ENCODE results near the gene MPC1.

The MPC1 gene

GRCh38 chr6:166335378-166336302, 47.1 kb downstream of the MPC1 start:
- no peaks in the 10 kb centered on the region for H3K4me1 ChIP-seq (ENCODE audit: control insufficient read depth, insufficient read depth, low read length)
- H3K4me3 ChIP-seq (ENCODE audit: low read length): no peak overlapping the region
- no peak overlapping the region for H3K27ac ChIP-seq (ENCODE audit: low read length)
- DNase-seq (ENCODE audit: low read depth, low spot score): no peak
- WGBS (ENCODE audit: insufficient coverage, insufficient read length): no CpG with 5 or more reads among the region's 11 CpGs
- H3K9me3 ChIP-seq (ENCODE audit: control insufficient read depth, insufficient read depth, low read length): no peaks in the 10 kb centered on the region
- H3K36me3 ChIP-seq (ENCODE audit: control insufficient read depth, insufficient read depth, low read length): peaks cover 3% of the 10 kb centered on the region; the same call in 1 of the 2 replicates
- H3K27me3 ChIP-seq (ENCODE audit: control insufficient read depth, insufficient read depth, low read length): no peaks in the 10 kb centered on the region

- H3K27ac ChIP-seq (ENCODE audit: low read length): no peak overlapping the region
- DNase-seq (ENCODE audit: low read depth, low spot score): no peak
- no peaks in the 10 kb centered on the region for H3K9me3 ChIP-seq (ENCODE audit: control insufficient read depth, insufficient read depth, low read length)
- no peaks in the 10 kb centered on the region for H3K27me3 ChIP-seq (ENCODE audit: control insufficient read depth, insufficient read depth, low read length)
- H3K4me3 ChIP-seq (ENCODE audit: low read length): no peak overlapping the region
- no peaks in the 10 kb centered on the region for H3K4me1 ChIP-seq (ENCODE audit: control insufficient read depth, insufficient read depth, low read length)
- H3K36me3 ChIP-seq (ENCODE audit: control insufficient read depth, insufficient read depth, low read length): peaks cover 3% of the 10 kb centered on the region; the same call in 1 of the 2 replicates
- no CpG with 5 or more reads among the region's 8 CpGs for WGBS (ENCODE audit: insufficient coverage, insufficient read length)
These were observed 47.9 kb downstream of the MPC1 start for GRCh38 chr6:166334878-166335277.

DNA sequence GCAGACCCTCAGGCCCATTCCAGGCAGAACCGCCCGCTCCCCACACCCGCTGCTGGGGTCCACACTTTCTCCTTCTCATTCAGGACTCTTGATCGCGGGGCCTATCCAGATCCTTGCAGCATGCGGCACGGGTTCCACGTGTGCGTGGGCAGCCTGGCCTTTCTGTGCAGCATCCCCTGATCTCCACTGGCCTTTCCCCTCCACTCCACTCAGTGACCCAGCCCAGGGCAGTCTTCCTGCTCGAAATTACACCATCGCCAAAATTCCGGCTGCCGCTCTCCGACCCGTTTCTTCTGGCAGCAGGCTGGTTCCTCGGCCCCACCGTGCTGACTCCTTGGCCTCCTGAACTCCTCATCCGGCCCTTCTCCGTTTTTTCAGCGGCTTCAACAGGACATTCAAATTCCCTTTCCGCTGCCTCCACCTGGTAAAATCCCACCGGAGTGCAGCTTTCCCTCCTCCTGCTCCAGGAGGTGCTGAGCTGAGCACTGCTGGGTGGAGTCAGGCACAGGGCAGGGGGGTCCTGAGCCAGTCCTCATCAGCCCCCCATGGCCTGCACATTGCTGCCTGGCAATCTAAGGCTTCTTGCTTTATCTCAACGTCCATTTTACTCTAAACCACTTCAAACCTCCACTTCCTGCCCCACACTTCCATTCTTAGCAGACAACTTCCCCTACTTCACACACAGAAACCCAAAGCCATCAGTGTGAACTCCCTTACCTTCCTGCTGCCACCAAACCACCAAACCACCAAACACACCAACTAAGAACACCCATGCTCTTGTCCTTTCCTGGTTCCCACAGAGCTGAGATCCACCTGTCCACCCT, 49.4 kb downstream of the MPC1 start:
- no CpG with 5 or more reads among the region's 23 CpGs for WGBS (ENCODE audit: insufficient coverage, insufficient read length)
- Histone ChIP-seq H3K27me3 (ENCODE audit: control insufficient read depth, insufficient read depth, low read length) (no peaks in the 10 kb centered on the region), H3K9me3 (ENCODE audit: control insufficient read depth, insufficient read depth, low read length) (no peaks in the 10 kb centered on the region), H3K27ac (ENCODE audit: low read length) (no peak overlapping the region), H3K36me3 (ENCODE audit: control insufficient read depth, insufficient read depth, low read length) (peaks cover 3% of the 10 kb centered on the region; the same call in 1 of the 2 replicates), H3K4me3 (ENCODE audit: low read length) (no peak overlapping the region), H3K4me1 (ENCODE audit: control insufficient read depth, insufficient read depth, low read length) (no peaks in the 10 kb centered on the region)
- DNase-seq (ENCODE audit: low read depth, low spot score): no peak

- no CpG with 5 or more reads among the region's 13 CpGs for WGBS (ENCODE audit: insufficient coverage, insufficient read length)
- H3K4me1 ChIP-seq (ENCODE audit: control insufficient read depth, insufficient read depth, low read length): no peaks in the 10 kb centered on the region
- H3K27me3 ChIP-seq (ENCODE audit: control insufficient read depth, insufficient read depth, low read length): no peaks in the 10 kb centered on the region
- no peak for DNase-seq (ENCODE audit: low read depth, low spot score)
- H3K27ac ChIP-seq (ENCODE audit: low read length): no peak overlapping the region
- H3K4me3 ChIP-seq (ENCODE audit: low read length): no peak overlapping the region
- no peaks in the 10 kb centered on the region for H3K9me3 ChIP-seq (ENCODE audit: control insufficient read depth, insufficient read depth, low read length)
- H3K36me3 ChIP-seq (ENCODE audit: control insufficient read depth, insufficient read depth, low read length): no peaks in the 10 kb centered on the region
These were observed 51.0 kb downstream of the MPC1 start for GRCh38 chr6:166331503-166332415.

GRCh38 chr6:166330612-166331011, 52.1 kb downstream of the MPC1 start:
- H3K27ac ChIP-seq (ENCODE audit: low read length): no peak overlapping the region
- DNase-seq (ENCODE audit: low read depth, low spot score): peak; percentile 76
- H3K9me3 ChIP-seq (ENCODE audit: control insufficient read depth, insufficient read depth, low read length): peaks cover 1% of the 10 kb centered on the region; the same call in 1 of the 2 replicates
- no CpG with 5 or more reads among the region's 11 CpGs for WGBS (ENCODE audit: insufficient coverage, insufficient read length)
- H3K4me3 ChIP-seq (ENCODE audit: low read length): no peak overlapping the region
- peaks cover under 1% of the 10 kb centered on the region; the same call in 1 of the 2 replicates for H3K36me3 ChIP-seq (ENCODE audit: control insufficient read depth, insufficient read depth, low read length)
- no peaks in the 10 kb centered on the region for H3K4me1 ChIP-seq (ENCODE audit: control insufficient read depth, insufficient read depth, low read length)
- no peaks in the 10 kb centered on the region for H3K27me3 ChIP-seq (ENCODE audit: control insufficient read depth, insufficient read depth, low read length)

DNA sequence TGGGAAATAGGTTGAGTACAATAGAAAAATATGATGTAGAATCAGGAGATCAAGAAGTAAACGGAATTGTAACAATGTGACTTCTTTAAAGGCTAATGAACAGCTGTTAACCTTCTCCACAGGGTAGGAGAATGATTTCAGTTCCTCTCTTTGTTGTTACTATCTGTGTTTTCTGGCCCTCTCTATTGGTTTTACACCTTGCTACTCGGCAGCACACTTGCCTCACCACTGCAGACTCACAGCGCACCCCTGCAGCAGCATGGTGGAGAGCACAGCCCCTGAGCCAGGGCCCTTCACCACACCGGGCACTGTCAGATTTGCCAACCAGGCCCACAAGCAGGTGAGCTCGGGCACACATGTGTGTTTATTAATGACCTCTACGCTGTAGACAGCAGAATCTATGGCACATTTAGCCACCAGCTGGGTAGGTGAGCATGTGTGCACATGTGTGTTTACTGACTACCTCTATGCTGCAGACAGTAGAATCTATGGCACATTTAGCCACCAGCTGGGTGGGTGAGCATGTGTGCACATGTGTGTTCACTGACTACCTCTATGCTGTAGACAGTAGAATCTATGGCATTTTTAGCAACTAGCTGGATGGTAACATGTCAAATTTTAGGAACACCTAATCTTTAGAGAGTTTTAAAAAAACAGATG, 57.2 kb downstream of the MPC1 start:
- Histone ChIP-seq H3K27me3 (ENCODE audit: control insufficient read depth, insufficient read depth, low read length) (no peaks in the 10 kb centered on the region), H3K36me3 (ENCODE audit: control insufficient read depth, insufficient read depth, low read length) (peaks cover 10% of the 10 kb centered on the region; the same call in 1 of the 2 replicates), H3K4me3 (ENCODE audit: low read length) (no peak overlapping the region), H3K27ac (ENCODE audit: low read length) (no peak overlapping the region), H3K9me3 (ENCODE audit: control insufficient read depth, insufficient read depth, low read length) (peaks cover 1% of the 10 kb centered on the region; the same call in 1 of the 2 replicates), H3K4me1 (ENCODE audit: control insufficient read depth, insufficient read depth, low read length) (no peaks in the 10 kb centered on the region)
- no peak for DNase-seq (ENCODE audit: low read depth, low spot score)
- no CpG with 5 or more reads among the region's 6 CpGs for WGBS (ENCODE audit: insufficient coverage, insufficient read length)

DNA sequence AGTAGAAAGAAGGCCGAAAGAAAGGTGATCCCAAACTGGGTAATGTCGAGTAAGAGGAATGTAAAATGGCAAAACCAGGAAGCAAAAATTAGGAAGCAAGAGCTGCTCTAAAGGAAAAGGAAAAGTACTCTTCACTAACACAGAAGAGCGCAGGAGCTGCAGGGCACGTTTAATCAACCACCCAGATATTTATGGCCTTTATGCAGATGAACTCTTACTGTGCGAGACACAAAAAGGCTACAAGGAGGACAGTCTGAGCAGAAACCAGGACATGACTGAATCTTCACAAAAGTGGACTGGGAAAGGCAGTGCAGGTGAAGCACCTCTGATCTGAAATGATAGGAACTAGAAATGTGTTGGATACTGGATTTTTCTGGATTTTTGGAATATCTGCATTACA, 59.3 kb downstream of the MPC1 start:
- Histone ChIP-seq H3K27ac (ENCODE audit: low read length) (no peak overlapping the region), H3K4me3 (ENCODE audit: low read length) (no peak overlapping the region), H3K27me3 (ENCODE audit: control insufficient read depth, insufficient read depth, low read length) (no peaks in the 10 kb centered on the region), H3K9me3 (ENCODE audit: control insufficient read depth, insufficient read depth, low read length) (peaks cover 1% of the 10 kb centered on the region; the same call in 1 of the 2 replicates), H3K36me3 (ENCODE audit: control insufficient read depth, insufficient read depth, low read length) (peaks cover 10% of the 10 kb centered on the region; the same call in 1 of the 2 replicates), H3K4me1 (ENCODE audit: control insufficient read depth, insufficient read depth, low read length) (no peaks in the 10 kb centered on the region)
- DNase-seq (ENCODE audit: low read depth, low spot score): no peak
- no CpG with 5 or more reads among the region's 5 CpGs for WGBS (ENCODE audit: insufficient coverage, insufficient read length)

DNA sequence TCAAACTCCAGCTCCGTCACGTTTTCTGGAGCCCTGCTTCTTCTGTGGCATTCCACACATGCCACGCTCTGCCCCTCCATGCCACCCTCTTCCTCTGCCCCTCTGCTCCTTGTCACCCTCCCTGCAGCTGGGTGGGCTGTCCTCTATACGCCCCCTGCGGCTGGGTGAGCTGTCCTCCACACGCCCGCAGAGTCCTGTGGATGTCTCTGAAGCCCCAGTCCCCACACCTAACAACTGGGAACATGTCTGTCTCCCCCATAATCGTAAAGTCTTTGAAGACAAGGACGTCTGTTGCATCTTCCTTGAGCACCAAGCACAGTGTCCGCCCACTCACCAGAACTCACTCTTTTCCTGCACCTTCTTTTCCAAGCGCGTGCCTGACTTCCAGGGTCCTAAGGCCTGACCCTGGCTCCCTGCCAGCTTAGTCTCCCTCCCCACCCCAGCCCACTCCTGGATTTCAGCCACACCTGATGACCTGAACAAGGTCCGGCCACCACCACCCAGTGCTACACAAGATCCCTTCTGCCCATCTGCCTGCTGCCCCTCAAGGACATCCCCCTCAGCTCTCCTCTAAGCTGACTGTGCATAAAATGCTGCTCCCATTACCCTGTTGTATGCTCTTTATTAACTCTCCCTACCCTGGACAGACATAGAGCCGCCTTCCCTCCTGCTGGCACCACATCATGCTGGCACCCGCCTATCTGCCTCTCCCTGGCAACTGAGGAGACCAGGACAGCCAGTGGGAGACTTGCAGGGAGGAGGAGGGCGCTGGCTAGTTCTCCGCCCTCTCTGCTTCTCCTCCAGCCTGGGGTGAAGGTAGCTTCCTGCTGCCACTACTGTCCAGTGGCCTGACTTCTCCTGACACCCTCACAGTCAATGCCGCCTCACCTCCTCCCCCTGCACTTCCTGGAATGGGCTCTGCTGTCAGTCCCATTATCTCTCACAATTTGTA, 63.8 kb downstream of the MPC1 start:
- Histone ChIP-seq H3K9me3 (ENCODE audit: control insufficient read depth, insufficient read depth, low read length) (no peaks in the 10 kb centered on the region), H3K36me3 (ENCODE audit: control insufficient read depth, insufficient read depth, low read length) (peaks cover 3% of the 10 kb centered on the region; the same call in 1 of the 2 replicates), H3K4me1 (ENCODE audit: control insufficient read depth, insufficient read depth, low read length) (no peaks in the 10 kb centered on the region), H3K4me3 (ENCODE audit: low read length) (no peak overlapping the region), H3K27ac (ENCODE audit: low read length) (no peak overlapping the region), H3K27me3 (ENCODE audit: control insufficient read depth, insufficient read depth, low read length) (no peaks in the 10 kb centered on the region)
- no peak for DNase-seq (ENCODE audit: low read depth, low spot score)
- no CpG with 5 or more reads among the region's 18 CpGs for WGBS (ENCODE audit: insufficient coverage, insufficient read length)

- H3K27me3 ChIP-seq (ENCODE audit: control insufficient read depth, insufficient read depth, low read length): no peaks in the 10 kb centered on the region
- no peak overlapping the region for H3K4me3 ChIP-seq (ENCODE audit: low read length)
- no peaks in the 10 kb centered on the region for H3K9me3 ChIP-seq (ENCODE audit: control insufficient read depth, insufficient read depth, low read length)
- peaks cover under 1% of the 10 kb centered on the region; the same call in 1 of the 2 replicates for H3K36me3 ChIP-seq (ENCODE audit: control insufficient read depth, insufficient read depth, low read length)
- H3K4me1 ChIP-seq (ENCODE audit: control insufficient read depth, insufficient read depth, low read length): no peaks in the 10 kb centered on the region
- no peak for DNase-seq (ENCODE audit: low read depth, low spot score)
- WGBS (ENCODE audit: insufficient coverage, insufficient read length): no CpG with 5 or more reads among the region's 14 CpGs
- H3K27ac ChIP-seq (ENCODE audit: low read length): no peak overlapping the region
These were observed 64.5 kb downstream of the MPC1 start for GRCh38 chr6:166318227-166318626.
